HepG2 (cell line): ENCODE results near the gene ZNF618. TPM values are rescaled to one million over a fixed set of nuclear protein-coding genes. Genes with fewer than 3 reads are reported as not detected.

ENCODE experiments used
- ATAC-seq: fragments of 200-7000 bp; cut with Tn5 transposase; 3 replicates; pipeline ENCODE4 v1.9.1; 2020; ENCODE audit warnings: mild to moderate bottlenecking, moderate library complexity
- BruUV-seq: library from RNA; stranded (reverse); fragments of 400-500 nt; replicated peaks from 2 replicates; lab custom pipeline; 2021; lab: Mats Ljungman, UMichigan
- CTCF ChIA-PET: fragments of 300-600 bp; formaldehyde crosslinking; extraction: SDS; loops from one replicate; lab custom pipeline; 2021; ENCODE audit warnings: low total read pairs, inconsistent platforms, low intra/inter-chr PET ratio; lab: Yijun Ruan, JAX
- POLR2A ChIA-PET: fragments of 350-600 bp; sonication (Branson Sonifier 250); formaldehyde crosslinking; loops from one replicate; lab custom pipeline; 2020; ENCODE audit warnings: antibody characterized with exemption, inconsistent platforms; lab: Yijun Ruan, JAX
- DNase-seq: peaks from one replicate; pipeline ENCODE4 v3.0.0-alpha.2; 2015; ENCODE audit warnings: low spot score
- FAIRE-seq: peaks from 3 replicates; lab custom pipeline; 2011; peaks lifted over from hg19 to GRCh38; lab: Jason Lieb, UNC
- H2AFZ ChIP-seq: one replicate; pipeline ENCODE4 v1.6.1; 2011; ENCODE audit warnings: low read length, inconsistent platforms
- H3K27ac ChIP-seq: fragments of 300-600 bp; 3 replicates; pipeline ENCODE4 v1.8.0; 2011; ENCODE audit warnings: mixed run types, mild to moderate bottlenecking, mixed read lengths, low read length, inconsistent platforms; ENCODE audit not compliant: insufficient read depth; ENCODE audit errors: extremely low read length
- H3K27me3 ChIP-seq, 2 experiments: fragments of 200-600 bp in 1 of 2; 2 replicates in 1 of 2; 3 replicates in 1 of 2; pipeline versions ENCODE4 v1.6.0 to v1.8.0; 2011; ENCODE audit warnings: low read length in 2 of 2, mild to moderate bottlenecking in 2 of 2, moderate library complexity in 2 of 2, inconsistent platforms in 1 of 2; ENCODE audit not compliant: insufficient read depth in 2 of 2, control insufficient read depth in 1 of 2
- H3K36me3 ChIP-seq, 2 experiments: fragments of 200-600 bp in 1 of 2; replicated peaks in 1 of 2; 2 replicates in 1 of 2; 3 replicates in 1 of 2; pipeline versions ENCODE4 v1.5.1 to v1.8.0; 2011; ENCODE audit warnings: low read length in 2 of 2, inconsistent platforms in 1 of 2; ENCODE audit not compliant: insufficient read depth in 2 of 2, control insufficient read depth in 1 of 2
- H3K4me1 ChIP-seq: 2 replicates; pipeline ENCODE4 v1.5.1; 2012; ENCODE audit warnings: low read length, inconsistent platforms; ENCODE audit not compliant: insufficient read depth
- H3K4me2 ChIP-seq: 2 replicates; pipeline ENCODE4 v1.6.0; 2011; ENCODE audit warnings: low read depth, low read length, inconsistent platforms
- H3K4me3 ChIP-seq, 3 experiments: fragments of 200-600 bp in 1 of 3; sonication (generic), shearing (Covaris generic) in 1 of 3; replicated peaks in 1 of 3; 2 replicates each; pipeline ENCODE4 v1.5.1; 2011 to 2016; ENCODE audit warnings: low read length in 3 of 3, inconsistent platforms in 2 of 3, low read depth in 2 of 3, mild to moderate bottlenecking in 2 of 3, control low read depth in 1 of 3, mixed read lengths in 1 of 3; ENCODE audit not compliant: insufficient read depth in 1 of 3
- H3K79me2 ChIP-seq: one replicate; pipeline ENCODE4 v1.6.1; 2011; ENCODE audit warnings: low read length, inconsistent platforms; ENCODE audit not compliant: insufficient read depth
- H3K9ac ChIP-seq: 2 replicates; pipeline ENCODE4 v1.6.0; 2011; ENCODE audit warnings: mild to moderate bottlenecking, low read depth, low read length, inconsistent platforms; ENCODE audit not compliant: insufficient read depth
- H3K9me3 ChIP-seq: 2 replicates; pipeline ENCODE4 v1.5.1; 2012; ENCODE audit warnings: mild to moderate bottlenecking, low read length
- H4K20me1 ChIP-seq: 2 replicates; pipeline ENCODE4 v1.6.0; 2011; ENCODE audit warnings: inconsistent platforms, mild to moderate bottlenecking, low read length, moderate library complexity; ENCODE audit not compliant: insufficient read depth
- FOXK2 ChIP-seq: fragments of 450-650 bp; IDR thresholded peaks from 2 replicates; pipeline ENCODE4 v1.6.1; 2016
- HNRNPLL ChIP-seq: fragments of 200-400 bp; formaldehyde crosslinking; IDR thresholded peaks from 2 replicates; pipeline ENCODE4 v1.6.1; 2017; ENCODE audit warnings: mild to moderate bottlenecking, low read depth, low read length; ENCODE audit not compliant: poor library complexity, severe bottlenecking
- IRX3 ChIP-seq: sonication (generic); formaldehyde crosslinking; IDR thresholded peaks from 2 replicates; pipeline ENCODE4 v1.8.1; 2023; ENCODE audit warnings: mild to moderate bottlenecking, low read depth, missing genetic modification reagents, borderline replicate concordance
- ISL2 ChIP-seq: sonication (generic); formaldehyde crosslinking; IDR thresholded peaks from 2 replicates; pipeline ENCODE4 v1.5.0; 2020; ENCODE audit warnings: missing genetic modification reagents
- MIER3 ChIP-seq: IDR thresholded peaks from 2 replicates; pipeline ENCODE4 v1.6.1; 2016; ENCODE audit warnings: missing compliant biosample characterization, borderline replicate concordance
- NCOA5 ChIP-seq: sonication (generic); formaldehyde crosslinking; IDR thresholded peaks from 2 replicates; pipeline ENCODE4 v1.4.0; 2020; ENCODE audit warnings: missing genetic modification reagents
- PHF21A ChIP-seq: sonication (generic); formaldehyde crosslinking; IDR thresholded peaks from 2 replicates; pipeline ENCODE4 v1.5.0; 2020; ENCODE audit warnings: mild to moderate bottlenecking, missing genetic modification reagents
- TCF12 ChIP-seq, 2 experiments: fragments of 450-650 bp in 1 of 2; sonication (generic) in 1 of 2; formaldehyde crosslinking in 1 of 2; IDR thresholded peaks; 2 replicates each; pipeline versions ENCODE4 v1.6.1 to v1.8.0; 2017 to 2022; ENCODE audit warnings: antibody characterized with exemption in 1 of 2, mild to moderate bottlenecking in 1 of 2, missing genetic modification reagents in 1 of 2, moderate library complexity in 1 of 2
- ZKSCAN8 ChIP-seq: IDR thresholded peaks from 2 replicates; pipeline ENCODE4 v1.6.1; 2016; ENCODE audit warnings: borderline replicate concordance, missing genetic modification reagents, missing compliant biosample characterization
- WGBS: methylation state at CpG from one replicate; pipeline ENCODE4 v1.1.6; 2017; ENCODE audit warnings: low lambda C conversion rate; 5-methylcytosine and 5-hydroxymethylcytosine counted together
- in situ Hi-C: cut with HindIII; loops from 2 replicates; pipeline ENCODE4 v1.10.0; 2017; ENCODE audit warnings: low pct_unique_long_range_greater_than_20kb; ENCODE audit not compliant: extremely low pct_ligation_motif_present
- intact Hi-C: fragments of 100-400 bp; cut with micrococcal nuclease; formaldehyde crosslinking; loops from one replicate; pipeline ENCODE4 v1.10.0; 2022; ENCODE audit not compliant: unreplicated experiment
- polyA plus RNA-seq, 8 experiments: library from polyadenylated mRNA; depleted of rRNA in 3 of 8; stranded (reverse) in 7 of 8; unstranded in 1 of 8; fragments of >200 nt; fragmentation: Illumina TruSeq in 4 of 8; extraction: Trizol in 4 of 8; gene quantifications; 2 replicates each; pipeline versions ENCODE4 v1.2.1 to v1.2.3, GENCODE V29; 2011 to 2016; ENCODE audit warnings: low read depth in 4 of 8, missing spikeins in 1 of 8, mixed read lengths in 1 of 8; ENCODE audit not compliant: insufficient read depth in 1 of 8
- total RNA-seq, 5 experiments: library from RNA; depleted of rRNA; stranded (reverse); fragments of >200 nt; fragmentation: Illumina TruSeq; extraction: Trizol; gene quantifications; 2 replicates each; pipeline ENCODE4 v1.2.3, GENCODE V29; 2016; ENCODE audit warnings: low read depth in 1 of 5
- TF ChIP-seq, protein P1 (sequence below): sonication (generic); formaldehyde crosslinking; IDR thresholded peaks from 2 replicates; pipeline ENCODE4 v1.5.0; 2020; ENCODE audit warnings: mild to moderate bottlenecking, missing genetic modification reagents
- TF ChIP-seq, protein P2 (sequence below): sonication (generic); formaldehyde crosslinking; IDR thresholded peaks from 2 replicates; pipeline ENCODE4 v1.5.0; 2020; ENCODE audit warnings: mild to moderate bottlenecking, missing genetic modification reagents
- TF ChIP-seq, protein P3 (sequence below): sonication (generic); formaldehyde crosslinking; IDR thresholded peaks from 2 replicates; pipeline ENCODE4 v1.4.0; 2020; ENCODE audit warnings: mild to moderate bottlenecking, missing genetic modification reagents, borderline replicate concordance

The ZNF618 gene
- total and polyA plus RNA-seq, 2 of the 13 experiments (the other 11 are each of a cell fraction or from before 2014, with no cell fraction given): 0.07 TPM

DNA sequence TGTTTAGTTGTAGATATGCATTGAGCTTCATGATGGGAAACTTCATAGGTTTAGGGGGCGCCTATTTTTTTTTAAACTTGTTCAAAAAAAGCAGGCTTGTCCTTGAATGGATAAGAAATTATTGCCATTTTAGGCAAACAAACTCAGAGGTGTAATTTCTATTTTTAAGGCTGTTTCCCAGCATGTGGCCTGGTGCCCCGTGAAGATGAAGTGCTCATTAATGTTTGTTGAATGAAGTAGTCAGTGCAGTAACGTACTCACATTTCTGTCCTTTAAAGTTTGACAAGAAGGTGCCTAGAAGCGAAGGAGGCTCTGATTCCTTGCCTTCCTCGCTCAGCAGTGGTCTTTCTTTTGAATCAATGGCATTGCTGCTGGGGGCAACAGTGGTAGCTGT, 54.3 kb downstream of the ZNF618 start:
- TF ChIP-seq PHF21A (CRISPR knock-in tag) (no peak), HNRNPLL (no peak), NCOA5 (CRISPR knock-in tag) (no peak), FOXK2 (no peak), MIER3 (CRISPR knock-in tag) (no peak), ZKSCAN8 (no peak), ISL2 (no peak), IRX3 (no peak), TCF12 (IDR thresholded peaks at IDR 0.05) (no peak), TCF12 (CRISPR knock-in tag; IDR thresholded peaks at IDR 0.05) (no peak)
- TF ChIP-seq, protein P1, sequence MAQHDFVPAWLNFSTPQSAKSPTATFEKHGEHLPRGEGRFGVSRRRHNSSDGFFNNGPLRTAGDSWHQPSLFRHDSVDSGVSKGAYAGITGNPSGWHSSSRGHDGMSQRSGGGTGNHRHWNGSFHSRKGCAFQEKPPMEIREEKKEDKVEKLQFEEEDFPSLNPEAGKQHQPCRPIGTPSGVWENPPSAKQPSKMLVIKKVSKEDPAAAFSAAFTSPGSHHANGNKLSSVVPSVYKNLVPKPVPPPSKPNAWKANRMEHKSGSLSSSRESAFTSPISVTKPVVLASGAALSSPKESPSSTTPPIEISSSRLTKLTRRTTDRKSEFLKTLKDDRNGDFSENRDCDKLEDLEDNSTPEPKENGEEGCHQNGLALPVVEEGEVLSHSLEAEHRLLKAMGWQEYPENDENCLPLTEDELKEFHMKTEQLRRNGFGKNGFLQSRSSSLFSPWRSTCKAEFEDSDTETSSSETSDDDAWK: no peak
- TF ChIP-seq, protein P2, sequence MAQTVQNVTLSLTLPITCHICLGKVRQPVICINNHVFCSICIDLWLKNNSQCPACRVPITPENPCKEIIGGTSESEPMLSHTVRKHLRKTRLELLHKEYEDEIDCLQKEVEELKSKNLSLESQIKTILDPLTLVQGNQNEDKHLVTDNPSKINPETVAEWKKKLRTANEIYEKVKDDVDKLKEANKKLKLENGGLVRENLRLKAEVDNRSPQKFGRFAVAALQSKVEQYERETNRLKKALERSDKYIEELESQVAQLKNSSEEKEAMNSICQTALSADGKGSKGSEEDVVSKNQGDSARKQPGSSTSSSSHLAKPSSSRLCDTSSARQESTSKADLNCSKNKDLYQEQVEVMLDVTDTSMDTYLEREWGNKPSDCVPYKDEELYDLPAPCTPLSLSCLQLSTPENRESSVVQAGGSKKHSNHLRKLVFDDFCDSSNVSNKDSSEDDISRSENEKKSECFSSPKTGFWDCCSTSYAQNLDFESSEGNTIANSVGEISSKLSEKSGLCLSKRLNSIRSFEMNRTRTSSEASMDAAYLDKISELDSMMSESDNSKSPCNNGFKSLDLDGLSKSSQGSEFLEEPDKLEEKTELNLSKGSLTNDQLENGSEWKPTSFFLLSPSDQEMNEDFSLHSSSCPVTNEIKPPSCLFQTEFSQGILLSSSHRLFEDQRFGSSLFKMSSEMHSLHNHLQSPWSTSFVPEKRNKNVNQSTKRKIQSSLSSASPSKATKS (CRISPR knock-in tag): no peak
- TF ChIP-seq, protein P3, sequence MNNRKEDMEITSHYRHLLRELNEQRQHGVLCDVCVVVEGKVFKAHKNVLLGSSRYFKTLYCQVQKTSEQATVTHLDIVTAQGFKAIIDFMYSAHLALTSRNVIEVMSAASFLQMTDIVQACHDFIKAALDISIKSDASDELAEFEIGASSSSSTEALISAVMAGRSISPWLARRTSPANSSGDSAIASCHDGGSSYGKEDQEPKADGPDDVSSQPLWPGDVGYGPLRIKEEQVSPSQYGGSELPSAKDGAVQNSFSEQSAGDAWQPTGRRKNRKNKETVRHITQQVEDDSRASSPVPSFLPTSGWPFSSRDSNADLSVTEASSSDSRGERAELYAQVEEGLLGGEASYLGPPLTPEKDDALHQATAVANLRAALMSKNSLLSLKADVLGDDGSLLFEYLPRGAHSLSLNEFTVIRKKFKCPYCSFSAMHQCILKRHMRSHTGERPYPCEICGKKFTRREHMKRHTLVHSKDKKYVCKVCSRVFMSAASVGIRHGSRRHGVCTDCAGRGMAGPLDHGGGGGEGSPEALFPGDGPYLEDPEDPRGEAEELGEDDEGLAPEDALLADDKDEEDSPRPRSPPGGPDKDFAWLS (CRISPR knock-in tag): no peak
- TF ChIP-seq, all 625 proteins: peak for 0
- WGBS: 19% methylated on average over 5 of the region's 5 CpGs
- DNase-seq: no peak
- no peak overlapping the region for H3K4me3 ChIP-seq
- BruUV-seq: no TSS peak
- H2AFZ ChIP-seq: no peak overlapping the region
- ATAC-seq: no peak
- H3K9me3 ChIP-seq: no peaks in the 10 kb centered on the region
- H3K79me2 ChIP-seq: no peaks in the 10 kb centered on the region
- no peak overlapping the region for H3K4me2 ChIP-seq
- peaks cover 2 to 6% of the 10 kb centered on the region in 2 experiments; a peak in 3 of 5 replicates for H3K27me3 ChIP-seq
- H3K9ac ChIP-seq: no peak overlapping the region
- H3K36me3 ChIP-seq: no peaks in the 10 kb centered on the region
- POLR2A ChIA-PET: no interaction called here
- intact Hi-C loops: no loop called here
- no peaks in the 10 kb centered on the region for H3K4me1 ChIP-seq
- CTCF ChIA-PET: no interaction called here
- no peak overlapping the region for H3K27ac ChIP-seq
- in situ Hi-C loops: no loop called here
- FAIRE-seq: no peak
- no peaks in the 10 kb centered on the region for H4K20me1 ChIP-seq
